ENCODE measurements around the gene USH2A.

USH2A gene

GRCh38 chr1:215899901-215900300 lies 523.3 kb downstream of the USH2A start:
- no peak for DNase-seq

GRCh38 chr1:215895893-215896292 lies 527.4 kb downstream of the USH2A start:
- no peak for DNase-seq

DNA sequence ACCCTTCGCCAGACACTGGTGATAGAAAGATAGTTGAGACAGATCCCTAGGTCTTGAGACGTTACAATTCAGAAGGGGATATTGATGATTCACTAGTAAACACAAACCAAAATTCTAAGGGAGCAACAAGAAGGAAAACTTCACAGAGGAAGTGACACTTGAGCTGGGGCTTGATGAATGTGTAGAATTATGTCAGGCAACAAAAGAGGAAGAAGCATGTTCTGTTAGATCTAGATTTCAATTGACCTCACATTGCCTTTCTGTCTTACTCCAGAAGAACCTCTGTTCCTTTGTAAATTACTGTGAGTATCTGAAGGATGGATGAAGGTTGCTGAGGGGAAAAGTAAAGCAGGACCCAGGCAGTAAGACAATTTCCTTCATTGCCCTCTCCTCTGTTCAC lies 528.0 kb downstream of the USH2A start:
- peak; percentile 35 for DNase-seq

DNA sequence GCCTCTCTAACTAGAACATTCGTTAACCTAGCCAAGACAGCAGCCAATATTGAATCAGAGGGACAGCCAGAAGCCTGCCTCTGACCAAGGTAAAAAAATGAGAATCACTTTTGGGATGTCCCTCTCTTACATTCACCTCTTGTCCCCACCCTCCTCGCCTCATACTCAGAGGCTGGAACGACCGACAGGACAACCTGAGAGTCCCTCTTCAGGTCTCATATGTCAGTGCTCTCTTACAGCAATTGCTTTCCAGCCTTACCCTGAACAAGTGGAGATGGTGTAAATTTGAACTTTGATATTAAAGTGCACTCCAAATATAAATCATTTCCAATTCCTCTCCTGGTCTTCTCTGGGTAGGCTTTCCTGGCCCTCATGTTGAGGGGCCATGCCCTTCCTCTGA lies 528.6 kb downstream of the USH2A start:
- no peak for DNase-seq

DNA sequence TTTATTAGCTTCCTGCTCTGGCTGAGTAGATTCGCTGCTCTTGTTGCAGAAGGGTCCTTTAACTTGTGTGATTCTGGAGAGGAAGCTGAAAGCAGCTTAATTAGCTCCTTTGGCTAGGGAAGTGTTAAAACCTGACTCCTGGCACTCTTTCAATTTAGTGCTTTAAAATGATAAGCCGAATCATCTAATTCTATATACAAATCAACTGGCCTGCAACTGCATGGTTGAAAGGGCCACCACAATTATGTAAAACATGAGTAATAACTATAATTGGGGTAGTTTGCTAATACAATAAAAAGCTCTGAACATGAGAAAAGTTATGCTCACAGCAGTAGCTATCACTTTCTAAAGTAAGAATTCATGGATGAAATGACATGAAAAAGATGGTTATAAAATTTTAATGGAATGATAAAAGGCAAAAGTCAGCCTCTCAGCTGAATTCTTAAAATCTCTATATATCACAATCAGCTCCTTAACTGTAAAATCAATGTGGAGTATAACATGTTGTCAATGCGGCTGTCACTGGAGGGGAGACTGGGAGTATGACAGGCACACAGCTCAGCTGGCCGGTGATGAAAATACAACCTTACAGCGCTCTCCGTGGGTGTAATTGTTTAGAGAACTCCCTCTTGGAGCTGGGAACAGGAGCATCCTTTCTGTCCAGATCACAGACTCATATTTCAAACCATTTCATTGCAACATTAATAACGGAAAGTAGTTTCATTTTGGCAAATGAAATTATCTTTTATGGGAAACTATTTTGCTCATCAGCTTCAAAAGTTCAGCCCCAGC lies 531.8 kb downstream of the USH2A start:
- DNase-seq = no peak

DNA sequence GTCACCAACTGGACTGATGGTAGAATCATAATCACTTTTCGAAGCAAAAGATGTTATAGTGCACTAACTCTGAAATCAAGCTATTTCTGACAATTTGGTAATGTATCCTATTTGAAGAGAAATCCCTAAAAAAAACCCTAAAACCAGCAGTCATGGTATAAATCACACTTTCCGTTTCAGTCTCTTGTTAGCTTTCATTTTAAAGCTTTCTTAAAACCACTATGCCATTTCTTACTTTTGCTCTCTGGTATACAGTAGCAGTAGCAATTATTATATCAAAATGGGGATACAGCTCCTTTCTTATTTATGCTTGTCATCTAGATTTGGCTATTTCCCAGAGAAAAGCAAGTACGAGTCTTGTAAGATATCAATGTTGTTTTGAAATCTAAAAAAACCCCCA lies 532.8 kb downstream of the USH2A start:
- no peak for DNase-seq

GRCh38 chr1:215889871-215890270 lies 533.4 kb downstream of the USH2A start:
- DNase-seq = no peak

- DNase-seq = no peak
Observed at GRCh38 chr1:215888159-215888558, 535.1 kb downstream of the USH2A start.

DNA sequence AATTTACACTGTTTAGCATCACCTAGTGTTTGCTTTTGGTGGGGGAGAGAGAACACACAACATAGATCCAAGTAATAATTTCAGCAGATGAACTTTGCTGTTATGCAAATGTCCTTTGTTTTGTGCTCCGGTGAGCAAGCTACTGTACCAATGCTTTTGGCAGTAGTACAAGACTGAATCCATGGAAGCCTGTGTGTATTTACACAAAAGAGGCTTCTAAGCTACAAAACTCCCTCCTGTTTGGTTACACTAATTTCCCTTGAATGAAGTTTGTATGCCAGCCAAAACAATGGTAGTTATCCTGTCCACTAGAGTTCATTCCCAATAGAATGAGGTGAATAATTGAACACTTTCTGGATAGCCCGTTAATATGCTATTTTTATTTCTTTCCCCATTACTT lies 535.6 kb downstream of the USH2A start:
- no peak for DNase-seq

DNA sequence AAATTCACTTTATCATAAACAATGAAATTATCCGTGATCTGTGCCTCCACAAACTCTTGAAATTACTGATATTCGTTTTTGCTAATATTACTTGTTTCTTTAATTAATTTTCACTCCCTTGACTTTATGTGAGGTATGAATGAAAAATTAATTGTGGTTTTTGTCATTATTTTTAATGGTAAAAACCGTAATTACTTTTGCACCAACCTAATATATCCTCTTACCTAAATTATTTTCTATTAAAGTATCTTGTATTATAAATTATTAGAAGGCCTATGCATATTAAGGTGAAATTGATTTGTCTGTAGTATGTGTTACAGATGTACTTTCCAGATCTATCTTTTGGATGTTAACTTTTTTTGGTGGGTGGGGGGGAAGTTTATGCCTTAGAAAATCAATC lies 540.2 kb downstream of the USH2A start:
- DNase-seq = no peak

- DNase-seq = no peak
Observed at GRCh38 chr1:215878843-215879242, 544.4 kb downstream of the USH2A start.

DNA sequence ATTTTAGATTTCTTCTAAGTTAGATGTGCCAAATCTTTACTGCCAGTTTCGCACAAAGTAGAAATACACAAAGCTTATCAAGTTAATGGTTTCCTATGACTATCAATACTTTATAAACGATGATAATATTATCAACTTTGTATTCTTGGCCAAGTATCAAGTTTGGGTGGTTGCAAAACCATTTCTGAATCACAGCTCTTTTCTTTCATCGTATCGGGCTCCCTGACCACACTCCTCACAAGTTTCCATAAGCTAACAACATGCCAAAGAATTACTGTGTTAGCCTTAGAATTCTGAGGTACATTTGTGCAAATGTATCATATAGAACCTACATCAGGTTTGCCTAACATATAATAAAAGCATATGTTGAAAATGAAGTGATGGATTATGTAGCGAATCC lies 545.1 kb downstream of the USH2A start:
- DNase-seq = no peak

DNA sequence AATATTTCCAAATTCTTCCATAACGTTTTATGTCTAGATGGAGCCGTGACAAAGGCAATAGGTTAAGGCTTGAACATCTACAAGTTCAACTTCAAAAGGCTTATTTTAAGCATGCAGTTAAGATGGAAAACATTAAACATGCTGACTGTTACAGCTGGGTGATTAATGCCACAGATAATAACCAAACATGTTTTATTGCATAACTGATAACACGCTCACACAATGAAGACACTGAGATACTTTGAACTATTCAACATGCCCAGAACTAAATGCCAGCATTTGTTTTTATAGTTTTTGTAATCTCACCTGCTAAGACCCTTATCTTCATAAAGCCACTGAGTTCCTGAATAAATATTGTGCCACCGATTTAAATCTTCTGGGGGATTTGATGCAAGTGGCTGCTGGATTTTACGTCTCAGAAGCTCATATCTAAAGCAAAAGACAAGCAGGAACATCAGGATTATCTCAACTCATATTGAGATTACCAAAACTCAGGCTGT lies 545.7 kb downstream of the USH2A start:
- no peak for DNase-seq

GRCh38 chr1:215875712-215876111 lies 547.5 kb downstream of the USH2A start:
- DNase-seq = no peak

DNA sequence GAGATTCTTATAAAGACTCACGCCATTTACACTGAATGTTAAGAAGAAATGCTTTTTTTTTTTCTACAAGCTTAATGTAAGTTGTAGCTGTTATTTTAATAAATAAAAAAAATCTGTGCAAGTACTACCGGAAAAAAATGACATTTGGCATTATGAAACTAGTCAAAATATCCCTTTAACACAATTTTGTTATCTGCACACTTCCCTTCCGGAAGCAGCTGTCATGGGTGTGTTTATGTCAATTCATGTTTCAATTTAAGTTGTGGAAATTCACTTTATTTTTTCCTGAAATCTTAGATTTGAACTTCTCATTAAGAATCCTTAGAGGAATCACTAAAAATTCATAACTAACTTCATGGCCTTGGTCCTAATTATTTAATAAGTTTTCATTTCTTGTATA lies 548.0 kb downstream of the USH2A start:
- no peak for DNase-seq

GRCh38 chr1:215872658-215873057 lies 550.6 kb downstream of the USH2A start:
- no peak for DNase-seq

DNA sequence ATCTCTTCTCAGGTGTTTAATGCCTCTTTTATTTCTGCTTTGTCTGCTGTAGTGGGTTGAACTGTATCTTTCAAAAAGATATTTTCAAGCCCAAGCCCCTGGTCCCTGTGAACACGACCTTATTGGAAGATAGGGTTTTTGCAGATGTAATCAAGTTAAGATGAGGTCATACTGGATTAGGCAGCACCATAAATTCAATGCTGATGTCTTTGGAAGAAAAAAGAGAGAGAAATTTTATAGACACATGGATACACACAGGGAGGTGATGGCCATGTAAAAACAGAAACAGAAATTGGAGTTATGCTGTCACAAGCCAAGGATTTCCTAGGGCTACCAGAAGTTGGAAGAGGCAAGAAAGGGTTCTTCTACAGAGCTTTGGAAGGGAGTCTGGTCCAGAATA lies 554.7 kb downstream of the USH2A start:
- no peak for DNase-seq

- no peak for DNase-seq
Observed at GRCh38 chr1:215865060-215865459, 558.2 kb downstream of the USH2A start.

GRCh38 chr1:215863796-215864195 lies 559.5 kb downstream of the USH2A start:
- peak; percentile 1 for DNase-seq

DNA sequence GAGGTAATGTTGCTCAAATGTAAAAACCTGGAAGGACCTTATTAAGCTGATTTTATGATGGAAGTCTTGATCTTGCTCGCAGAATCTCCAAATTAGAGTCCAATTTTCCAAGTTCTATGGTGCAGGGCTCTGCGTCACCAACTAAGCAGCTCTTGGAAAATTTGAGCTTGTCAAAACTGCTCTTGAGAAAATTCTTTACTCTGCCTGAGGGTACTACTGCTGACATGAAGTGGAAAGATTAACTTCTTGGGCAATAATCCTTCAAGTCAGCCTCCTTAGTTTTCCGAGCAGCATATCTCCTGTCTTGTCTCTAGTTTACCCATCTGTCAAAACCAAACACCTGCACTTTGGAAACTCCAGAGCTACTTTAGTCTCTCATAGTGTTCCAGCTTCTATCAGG lies 562.4 kb downstream of the USH2A start:
- DNase-seq = no peak

DNA sequence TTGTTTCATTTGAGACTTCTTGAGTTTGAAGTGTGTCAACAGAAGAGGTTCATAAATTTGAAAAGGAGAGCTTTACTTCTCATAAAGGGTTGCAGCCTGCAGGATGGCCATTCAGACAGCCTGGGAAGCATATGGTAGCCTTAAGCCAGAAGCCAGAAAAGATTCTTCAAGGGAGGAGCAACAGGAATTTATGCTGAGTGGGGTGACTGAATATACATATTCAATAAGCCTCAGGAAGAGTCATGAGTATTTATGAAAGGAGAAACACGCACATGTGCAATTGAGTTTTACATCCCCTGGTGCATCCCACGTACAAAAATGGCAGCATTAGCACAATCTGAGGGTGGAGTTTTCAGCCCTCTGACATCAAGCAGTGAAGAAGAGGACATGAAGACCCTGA lies 565.9 kb downstream of the USH2A start:
- no peak for DNase-seq

- DNase-seq = no peak
Observed at GRCh38 chr1:215845234-215845891, 577.9 kb downstream of the USH2A start.

- no peak for DNase-seq
Observed at GRCh38 chr1:215844777-215845176, 578.5 kb downstream of the USH2A start.

DNA sequence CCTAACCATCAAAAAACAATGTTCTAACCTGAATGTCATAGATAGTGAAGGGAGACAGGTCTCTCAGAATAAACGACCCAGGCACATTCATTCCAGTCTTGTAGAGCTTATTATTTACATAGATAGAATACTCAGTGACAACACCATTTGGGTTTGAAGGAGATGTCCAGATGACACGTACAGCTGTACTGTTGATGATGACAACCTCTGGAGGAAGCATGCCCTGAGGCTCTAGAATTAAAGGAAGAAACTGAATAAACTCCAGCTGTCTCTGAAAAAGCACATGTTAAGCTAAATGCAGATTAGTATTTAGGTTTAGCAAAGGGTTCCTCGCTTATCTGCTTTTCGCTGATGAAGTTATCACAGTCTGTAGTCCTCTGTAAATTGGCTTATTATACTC lies 579.0 kb downstream of the USH2A start:
- no peak for DNase-seq

DNA sequence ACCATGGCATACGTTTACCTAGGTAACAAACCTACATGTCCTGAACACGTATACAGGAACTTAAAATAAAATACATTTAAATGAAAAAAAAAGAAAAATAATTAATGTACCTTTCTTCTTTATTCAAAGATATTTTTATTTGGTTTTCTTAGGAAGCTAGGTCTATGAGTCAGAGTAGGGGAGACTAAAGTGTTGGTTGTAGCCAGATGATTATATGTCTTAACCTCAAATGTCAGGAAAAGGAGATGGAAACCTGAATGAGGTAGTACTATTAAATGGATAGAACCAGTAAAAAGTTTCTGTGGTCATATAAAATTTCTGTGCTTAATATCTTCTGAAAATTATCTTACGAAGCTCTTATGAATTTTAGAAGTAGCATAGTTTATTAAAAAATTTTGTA lies 580.3 kb downstream of the USH2A start:
- DNase-seq = no peak
